B cell (primary cell): ENCODE results near the gene SCNN1B.

Experiments used
- CTCF ChIP-seq: fragments of 200-600 bp; IDR thresholded peaks from one replicate; pipeline ENCODE4 v1.8.0; 2022; ENCODE audit warnings: antibody characterized with exemption, mild to moderate bottlenecking
- EZH2 ChIP-seq: IDR thresholded peaks from 2 replicates; pipeline ENCODE4 v1.6.1; 2012; ENCODE audit warnings: borderline replicate concordance, low read depth, mild to moderate bottlenecking, moderate library complexity, low read length; ENCODE audit not compliant: insufficient read depth, poor library complexity, severe bottlenecking

GRCh38 chr16:23416816-23417215, 114.7 kb downstream of the SCNN1B start:
- TF ChIP-seq CTCF (no peak), EZH2 (no peak)
